DMS153 treated with DMSO at 0.1 percent for 48 hours (cell line): ENCODE results near the gene C6orf62.
A peak's percentile ranks its signal among the peaks of the same experiment; 100 is the strongest.
"Not testable (repeated sequence)": the region's sequence is repeated elsewhere in the genome, so short reads cannot be mapped to it uniquely, and the experiment has no call there.

Source experiments
- DNase-seq: peaks from one replicate; lab custom pipeline; 2025; ENCODE audit not compliant: unreplicated experiment; lab: John Stamatoyannopoulos, UW

Gene C6orf62

DNA sequence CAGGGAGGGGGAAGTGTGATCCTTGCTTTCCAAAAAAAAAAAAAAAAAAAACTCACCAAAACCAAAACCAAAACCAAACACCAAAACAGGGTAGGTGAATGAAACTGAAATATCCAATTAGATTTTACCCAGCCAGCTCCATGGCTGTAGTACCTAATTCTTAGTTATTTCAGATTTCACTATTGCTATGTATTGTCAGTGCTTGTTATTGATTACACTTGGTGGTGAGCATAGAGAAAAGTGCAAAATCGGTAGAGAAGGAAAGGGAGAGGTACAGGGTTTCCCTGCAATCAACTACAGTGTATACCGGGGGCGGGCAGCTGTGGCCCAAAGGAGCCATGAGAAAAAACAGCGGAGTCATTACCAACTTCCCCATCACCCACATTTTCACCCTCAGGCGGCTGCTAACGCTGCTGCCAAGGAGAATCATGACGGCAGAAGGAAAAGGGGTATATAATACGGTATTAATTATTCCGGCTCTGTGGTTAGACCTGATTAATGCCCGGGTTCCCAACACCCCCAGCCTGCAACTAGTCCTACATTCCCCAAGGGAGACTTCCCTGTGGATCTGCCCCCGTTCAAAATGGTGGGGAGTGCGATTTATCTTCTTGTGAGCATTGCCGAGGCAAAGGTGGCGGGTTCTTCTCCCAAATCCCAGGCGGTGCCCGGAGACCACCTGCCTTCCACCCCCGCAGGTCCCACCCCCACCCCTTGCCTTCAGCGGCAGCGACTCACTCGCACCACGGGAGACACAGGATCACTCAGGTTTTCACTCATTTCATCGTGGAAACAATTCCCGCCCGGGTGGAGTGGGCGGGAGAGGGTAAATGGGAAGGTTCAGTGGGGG lies at the start of gene C6orf62:
Gene C6orf62 (minus strand): TSS at position 30 of the 847 bp plus-strand sequence. CDS start 486 bp downstream, outside the sequence.
- no peak for DNase-seq

DNA sequence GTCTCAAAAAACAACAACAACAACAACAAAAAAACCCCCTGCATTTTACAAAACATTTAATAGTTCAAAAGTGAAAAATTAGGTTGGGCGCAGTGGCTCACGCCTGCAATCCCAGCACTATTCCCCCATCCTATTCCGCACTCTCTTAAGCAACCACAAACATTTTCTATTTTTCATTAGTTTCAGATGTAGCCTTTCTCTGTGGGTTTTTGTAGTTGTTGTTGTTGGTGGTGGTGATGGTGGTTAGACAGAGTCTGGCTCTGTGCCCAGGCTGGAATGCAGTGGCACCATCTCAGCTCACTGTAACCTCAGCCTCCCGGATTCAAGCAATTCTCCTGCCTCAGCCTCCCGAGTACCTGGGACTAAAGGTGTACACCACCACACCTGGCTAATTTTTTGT lies 49.4 kb upstream of the C6orf62 start:
- DNase-seq: no peak

DNA sequence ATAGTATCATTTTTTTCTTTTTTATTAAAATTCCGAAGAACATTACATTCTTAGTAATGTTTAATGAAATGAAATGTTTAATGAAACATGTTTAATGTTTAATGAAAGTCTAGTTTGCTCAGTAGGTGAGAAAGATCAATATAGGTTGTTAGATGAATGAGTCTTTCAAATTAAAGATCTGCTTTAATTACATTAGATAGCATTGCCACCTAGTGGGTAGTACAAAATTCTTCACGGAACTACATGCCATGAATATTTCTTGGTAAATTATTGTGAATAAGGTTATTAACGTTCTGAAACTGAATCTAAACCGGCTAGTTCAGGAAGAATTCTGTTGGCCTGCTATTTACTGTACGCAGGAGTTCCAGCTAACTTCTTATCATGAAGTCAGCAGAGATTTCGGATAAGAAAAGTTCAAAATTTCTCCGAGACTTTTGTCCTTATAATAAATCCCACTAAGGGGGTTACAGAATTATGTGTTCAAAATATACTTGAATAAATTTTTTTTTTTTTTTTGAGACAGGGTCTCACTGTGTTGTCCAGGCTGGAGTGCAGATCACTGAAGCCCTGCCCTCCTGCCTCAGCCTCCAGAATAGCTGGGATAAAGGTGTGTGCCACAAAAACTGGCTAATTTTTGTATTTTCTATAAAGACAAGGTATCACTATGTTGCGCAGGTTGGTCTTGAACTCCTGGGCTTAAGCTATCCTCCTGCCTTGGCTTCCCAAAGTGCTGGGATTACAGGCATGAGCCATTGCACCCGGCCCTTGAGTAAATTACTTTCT lies 47.9 kb upstream of the C6orf62 start:
- peak; percentile 10 for DNase-seq

DNA sequence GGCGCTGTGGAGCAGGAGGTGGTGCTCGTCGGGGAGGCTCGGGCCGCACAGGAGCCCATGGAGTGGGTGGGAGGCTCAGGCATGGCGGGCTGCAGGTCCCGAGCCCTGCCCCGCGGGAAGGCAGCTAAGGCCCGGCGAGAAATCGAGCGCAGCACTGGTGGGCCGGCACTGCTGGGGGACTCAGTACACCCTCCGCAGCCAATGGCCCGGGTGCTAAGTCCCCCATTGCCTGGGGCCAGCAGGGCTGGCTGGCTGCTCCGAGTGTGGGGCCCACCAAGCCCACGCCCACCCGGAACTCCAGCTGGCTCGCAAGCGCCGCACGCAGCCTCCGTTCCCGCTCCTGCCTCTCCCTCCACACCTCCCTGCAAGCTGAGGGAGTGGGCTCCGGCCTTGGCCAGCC lies 47.0 kb upstream of the C6orf62 start:
- DNase-seq: not testable (repeated sequence)

DNA sequence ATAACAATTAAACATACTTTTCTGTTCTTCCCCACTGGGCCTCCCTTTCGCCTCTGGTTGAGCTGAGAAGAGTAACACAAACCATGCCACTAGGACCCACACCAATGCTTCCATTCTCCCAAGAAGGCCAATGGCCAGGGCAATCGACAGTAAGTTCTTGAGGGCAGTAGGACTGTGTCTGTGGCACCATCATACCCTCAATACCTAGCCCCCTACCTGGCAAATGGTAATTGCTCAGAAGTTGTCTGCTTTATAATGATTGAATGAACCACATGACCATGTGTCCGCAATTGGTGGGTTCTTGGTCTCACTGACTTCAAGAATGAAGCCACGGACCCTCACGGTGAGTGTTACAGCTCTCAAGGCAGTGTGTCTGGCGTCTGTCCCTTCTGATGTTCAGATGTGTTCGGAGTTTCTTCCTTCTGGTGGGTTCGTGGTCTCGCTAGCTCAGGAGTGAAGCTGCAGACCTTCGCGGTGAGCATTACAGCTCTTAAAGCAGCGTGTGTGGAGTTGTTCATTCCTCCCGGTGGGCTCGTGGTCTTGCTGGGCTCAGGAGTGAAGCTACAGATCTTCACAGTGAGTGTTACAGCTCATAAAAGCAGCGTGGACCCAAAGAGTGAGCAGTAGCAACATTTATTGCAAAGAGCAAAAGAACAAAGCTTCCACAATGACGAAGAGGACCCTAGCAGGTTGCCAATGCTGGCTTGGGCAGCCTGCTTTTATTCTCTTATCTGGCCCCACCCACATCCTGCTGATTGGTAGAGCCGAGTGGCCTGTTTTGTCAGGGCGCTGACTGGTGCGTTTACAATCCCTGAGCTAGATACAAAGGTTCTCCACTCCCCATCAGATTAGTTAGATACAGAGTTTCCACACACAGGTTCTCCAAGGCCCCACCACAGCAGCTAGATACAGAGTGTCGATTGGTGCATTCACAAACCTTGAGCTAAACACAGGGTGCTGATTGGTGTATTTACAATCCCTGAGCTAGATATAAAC lies 46.2 kb upstream of the C6orf62 start:
- not testable (repeated sequence) for DNase-seq

DNA sequence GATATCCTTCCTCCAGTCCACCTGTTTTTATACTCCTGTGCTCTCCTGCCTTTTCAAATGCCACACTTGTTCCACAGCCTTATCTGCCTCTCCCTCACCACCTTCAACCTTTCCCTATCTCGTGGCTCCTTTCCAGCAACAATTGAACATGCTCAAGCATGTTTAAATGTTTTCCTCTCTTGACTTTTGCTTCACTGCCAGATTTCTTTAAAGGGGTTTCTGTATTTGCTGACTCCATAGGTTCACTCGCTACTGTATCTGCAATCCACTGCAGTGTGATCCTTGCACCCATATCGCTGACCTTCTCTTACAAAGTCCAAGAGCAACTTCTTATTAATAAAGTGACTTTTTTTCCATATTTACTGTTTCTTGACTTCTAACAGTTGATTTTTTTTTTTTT lies 44.6 kb upstream of the C6orf62 start:
- DNase-seq: peak; percentile 6

DNA sequence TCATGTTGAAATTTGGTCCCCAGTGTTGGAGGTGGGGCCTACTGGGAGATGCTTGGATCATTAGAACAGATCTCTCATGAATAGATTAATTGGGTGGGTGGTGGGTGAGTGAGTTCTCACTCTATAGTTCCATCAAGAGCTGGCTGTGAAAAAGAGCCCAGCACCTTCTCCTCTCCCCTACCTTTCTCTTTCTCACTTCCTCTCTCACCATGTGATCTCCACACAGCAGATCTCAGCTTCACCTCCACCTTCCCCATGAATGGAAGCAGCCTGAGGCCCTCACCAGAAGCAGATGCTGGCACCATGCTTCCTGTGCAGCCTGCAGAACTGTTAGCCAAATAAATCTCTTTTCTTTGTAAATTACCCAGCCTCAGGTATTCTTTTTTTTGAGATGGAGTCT lies 42.9 kb upstream of the C6orf62 start:
- no peak for DNase-seq

DNA sequence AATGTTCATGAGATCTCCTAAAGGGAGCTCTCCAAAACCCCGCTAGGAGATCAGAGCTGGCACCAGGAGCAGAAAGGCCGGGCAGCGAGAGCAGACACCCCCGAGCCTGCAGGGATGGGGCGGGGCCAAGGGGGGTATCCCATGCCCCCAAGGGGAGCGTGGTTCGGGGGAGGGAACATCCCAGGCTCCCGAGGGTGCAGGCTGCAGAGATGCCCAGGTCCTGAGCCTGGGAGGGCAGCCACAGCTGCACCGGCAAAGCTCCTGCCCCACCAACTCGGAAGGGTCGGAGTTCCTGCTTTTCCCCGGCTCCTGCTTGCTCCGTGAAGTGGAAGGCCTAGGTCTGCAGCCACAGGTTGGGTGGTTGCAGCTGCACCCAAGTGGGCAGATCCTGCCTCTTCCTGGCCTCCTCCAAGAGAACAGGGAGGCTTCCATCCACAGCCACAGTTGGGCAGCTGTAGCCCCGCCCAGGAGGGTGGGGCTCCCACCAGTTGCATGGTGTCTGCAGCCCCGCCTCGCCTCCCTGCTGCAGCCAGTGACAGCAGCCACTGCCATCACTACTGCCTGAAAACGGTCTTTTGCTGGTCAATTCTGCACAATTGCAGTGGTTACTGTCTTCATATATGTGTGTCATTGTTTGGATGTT lies 42.4 kb upstream of the C6orf62 start:
- no peak for DNase-seq

DNA sequence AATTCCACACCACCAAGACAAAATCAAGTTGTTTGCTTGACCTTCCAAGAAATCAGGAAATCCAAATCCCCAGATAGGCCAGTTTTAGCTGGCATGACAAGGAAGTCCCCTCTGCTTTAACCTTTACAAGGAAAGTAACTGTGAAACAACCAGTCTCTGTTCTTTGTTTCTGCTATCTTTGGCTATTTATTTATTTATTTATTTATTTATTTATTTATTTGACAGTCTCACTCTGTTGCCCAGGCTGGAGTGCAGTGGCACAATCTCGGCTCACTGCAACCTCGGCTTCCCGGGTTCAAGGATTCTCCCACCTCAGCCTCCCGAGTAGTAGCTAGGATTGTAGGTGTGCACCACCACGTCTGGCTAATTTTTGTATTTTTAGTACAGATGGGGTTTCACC lies 41.3 kb upstream of the C6orf62 start:
- DNase-seq: no peak

DNA sequence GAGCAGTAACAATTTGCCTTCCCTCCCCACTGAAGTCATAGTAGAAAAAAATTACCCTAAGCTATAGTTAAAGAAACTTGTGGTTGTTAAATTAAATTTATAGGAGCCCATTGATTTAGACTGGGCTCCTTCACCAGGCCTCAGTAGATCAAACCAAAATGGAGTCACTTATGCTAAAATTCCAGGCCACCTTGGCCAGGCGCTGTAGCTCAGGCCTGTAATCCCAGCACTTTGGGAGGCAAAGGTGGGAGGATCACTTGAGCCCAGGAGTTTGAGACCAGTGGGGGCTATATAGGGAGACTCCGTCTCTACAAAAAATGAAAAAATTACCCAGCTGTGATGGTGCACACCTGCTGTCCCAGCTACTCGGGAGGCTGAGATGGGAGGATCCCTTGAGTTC lies 40.8 kb upstream of the C6orf62 start:
- no peak for DNase-seq

DNA sequence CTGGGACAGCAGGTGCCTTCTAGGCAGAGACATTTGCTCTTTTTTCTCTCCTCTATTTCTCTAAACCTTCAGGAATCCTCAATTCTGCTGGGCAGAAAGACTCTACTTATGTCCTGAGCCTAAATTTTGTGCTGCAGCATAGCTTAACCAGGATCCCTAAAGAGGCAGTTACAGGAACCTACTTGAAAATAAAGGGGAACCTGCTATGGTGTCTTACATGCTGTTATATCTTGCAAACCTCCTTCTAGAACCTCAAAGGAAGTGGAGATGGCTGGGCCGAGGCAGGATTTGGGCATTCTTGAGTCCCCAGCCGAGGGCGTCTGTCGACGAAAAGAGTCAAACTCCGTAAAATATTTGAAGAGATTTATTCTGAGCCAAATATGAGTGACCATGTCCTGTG lies 38.7 kb upstream of the C6orf62 start:
- no peak for DNase-seq

DNA sequence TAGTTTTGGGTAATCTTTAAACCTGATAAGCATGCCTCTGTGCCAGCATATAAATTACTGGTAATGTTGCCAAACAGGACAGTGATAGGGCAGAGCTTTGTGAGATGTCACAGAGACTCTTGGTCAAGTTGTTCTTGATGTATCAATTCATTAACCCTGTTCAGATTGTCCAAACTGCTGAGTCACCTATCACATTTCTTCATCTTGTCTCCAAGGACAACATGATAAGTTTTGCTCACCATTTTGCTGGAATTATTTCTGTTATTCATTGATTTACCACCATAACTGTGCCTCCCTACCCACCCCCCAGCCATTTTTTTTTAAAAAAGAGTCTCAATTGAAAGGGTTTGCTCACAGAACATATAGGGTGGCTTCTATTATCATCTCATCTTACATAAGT lies 36.3 kb upstream of the C6orf62 start:
- no peak for DNase-seq

DNA sequence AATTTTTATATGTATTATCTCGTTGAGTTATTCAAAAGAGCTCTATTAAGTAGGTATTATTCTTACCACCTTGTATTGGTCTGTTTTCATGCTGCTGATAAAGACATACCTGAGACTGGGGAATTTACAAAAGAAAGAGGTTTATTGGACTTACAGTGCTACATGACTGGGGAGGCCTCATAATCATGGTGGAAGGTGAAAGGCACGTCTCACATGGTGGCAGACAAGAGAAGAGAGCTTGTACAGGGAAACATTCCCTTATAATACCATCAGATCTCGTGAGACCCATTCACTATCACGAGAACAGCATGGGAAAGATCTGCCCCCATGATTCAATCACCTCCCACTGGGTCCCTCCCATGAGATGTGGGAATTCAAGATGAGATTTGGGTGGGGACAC lies 35.4 kb upstream of the C6orf62 start:
- DNase-seq: not testable (repeated sequence)

DNA sequence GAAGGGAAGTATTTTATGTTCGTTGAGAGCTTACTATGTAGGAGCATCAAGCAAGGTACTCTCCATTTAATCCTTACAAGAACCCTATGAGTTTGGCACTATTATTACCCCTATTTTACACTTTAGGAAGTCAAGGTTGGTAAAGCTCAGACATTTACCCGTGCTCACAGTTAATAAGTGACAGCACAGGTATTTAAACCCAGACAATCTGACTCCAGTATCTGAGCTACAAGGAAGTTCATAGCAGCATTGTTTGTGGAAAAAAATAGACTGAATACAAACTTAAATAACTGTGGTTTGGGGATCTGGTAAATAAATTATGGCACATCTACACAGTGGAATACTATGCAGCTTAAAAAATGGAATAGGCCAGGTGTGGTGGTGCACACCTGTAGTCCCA lies 34.6 kb upstream of the C6orf62 start:
- no peak for DNase-seq

DNA sequence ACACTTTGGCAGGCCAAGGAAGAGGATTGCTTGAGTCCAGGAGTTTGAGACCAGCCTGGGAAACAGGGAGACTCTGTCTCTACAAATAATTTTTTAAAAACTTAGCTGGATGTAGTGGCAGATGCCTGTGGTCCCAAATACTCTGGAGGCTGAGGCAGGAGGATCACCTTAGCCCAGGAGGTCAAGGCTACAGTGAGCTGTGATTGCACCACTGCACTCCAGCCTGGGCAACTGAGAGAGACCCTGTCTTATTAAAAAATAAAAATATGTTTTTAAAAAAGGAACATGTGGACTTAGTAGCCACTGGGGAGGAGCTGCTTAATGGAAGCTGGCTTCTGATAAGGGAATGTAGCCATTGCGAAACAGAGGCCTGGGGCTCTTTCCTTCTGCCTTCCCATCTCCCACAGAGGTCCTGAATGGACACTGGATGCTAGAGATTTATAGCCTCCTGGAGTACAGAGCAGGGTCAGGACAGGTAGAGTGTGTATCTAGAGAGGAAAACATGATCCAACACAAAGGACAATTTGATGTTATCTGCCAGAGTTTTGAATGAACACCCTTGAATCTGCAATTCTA lies 34.1 kb upstream of the C6orf62 start:
- DNase-seq: no peak

DNA sequence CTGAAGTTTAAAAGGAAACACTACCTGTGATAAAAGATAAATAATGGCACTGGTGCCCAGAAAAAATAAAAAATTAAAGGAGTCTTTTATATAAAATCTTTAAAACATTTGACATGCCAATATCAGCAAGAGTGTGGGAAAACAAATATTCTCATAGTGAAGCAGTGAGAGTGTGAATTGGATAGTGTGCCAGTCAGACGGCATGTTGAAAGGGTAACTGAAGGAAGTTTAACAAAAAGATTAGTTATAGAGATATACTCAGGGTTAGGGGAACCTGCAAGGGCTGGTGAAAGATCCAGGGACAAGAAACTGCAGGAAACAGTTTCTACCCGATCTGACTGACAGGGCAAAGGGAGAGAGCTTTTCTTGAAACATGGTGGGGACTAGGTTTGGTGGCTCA lies 33.5 kb upstream of the C6orf62 start:
- no peak for DNase-seq

DNA sequence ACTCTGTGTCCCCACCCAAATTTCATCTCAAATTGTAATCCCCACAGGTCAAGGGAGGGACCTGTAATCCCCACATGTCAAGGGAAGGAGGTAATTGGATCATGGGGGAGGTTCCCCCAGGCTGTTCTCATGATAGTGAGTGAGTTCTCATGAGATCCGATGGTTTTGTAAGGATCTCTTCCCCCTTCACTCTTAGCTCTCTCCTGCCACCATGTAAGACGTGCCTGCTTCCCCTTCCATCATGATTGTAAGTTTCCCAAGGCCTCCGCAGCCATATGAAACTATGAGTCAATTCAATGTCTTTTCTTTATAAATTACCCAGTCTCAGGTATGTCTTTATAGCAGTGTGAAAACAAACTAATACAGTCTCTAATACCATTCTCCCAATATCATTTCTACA lies 31.9 kb upstream of the C6orf62 start:
- DNase-seq: not testable (repeated sequence)

DNA sequence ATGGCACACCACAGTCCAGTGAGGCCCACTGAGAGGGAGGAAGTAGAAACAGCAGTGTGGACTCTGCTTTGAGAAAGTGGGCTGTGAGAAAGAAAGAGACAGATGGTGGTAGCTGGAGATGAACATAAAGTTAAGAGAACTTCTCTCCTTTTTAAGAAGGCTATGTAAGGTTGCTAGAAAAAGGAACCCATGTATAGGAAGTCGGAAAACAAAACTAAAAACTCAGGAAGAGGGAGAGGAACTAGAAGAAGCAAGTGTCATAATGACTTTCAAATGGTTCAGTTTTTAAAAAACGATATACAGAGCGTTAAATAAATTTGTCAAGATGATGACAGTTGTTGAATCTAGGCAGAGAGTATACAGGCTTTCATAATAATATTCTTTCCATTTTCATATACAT lies 30.3 kb upstream of the C6orf62 start:
- no peak for DNase-seq

DNA sequence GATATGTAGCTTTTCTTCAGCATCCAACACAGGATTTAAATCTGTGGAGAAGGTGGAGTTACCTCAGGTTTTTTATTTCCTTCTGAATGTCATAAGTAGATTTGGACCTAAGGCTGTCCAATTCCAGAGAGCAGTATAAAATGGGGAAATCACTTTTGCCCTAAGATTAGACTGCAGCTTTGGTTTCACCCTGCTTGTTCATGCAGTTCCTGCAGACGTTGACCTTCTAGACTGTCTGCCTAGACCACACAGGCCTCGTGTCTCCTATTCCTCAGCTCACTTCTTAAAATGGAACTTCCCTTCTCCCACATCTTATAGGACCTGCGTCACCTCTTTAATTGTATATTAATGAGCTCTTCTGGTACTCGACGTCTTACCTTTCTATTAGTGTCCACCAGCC lies 26.0 kb upstream of the C6orf62 start:
- DNase-seq: no peak

DNA sequence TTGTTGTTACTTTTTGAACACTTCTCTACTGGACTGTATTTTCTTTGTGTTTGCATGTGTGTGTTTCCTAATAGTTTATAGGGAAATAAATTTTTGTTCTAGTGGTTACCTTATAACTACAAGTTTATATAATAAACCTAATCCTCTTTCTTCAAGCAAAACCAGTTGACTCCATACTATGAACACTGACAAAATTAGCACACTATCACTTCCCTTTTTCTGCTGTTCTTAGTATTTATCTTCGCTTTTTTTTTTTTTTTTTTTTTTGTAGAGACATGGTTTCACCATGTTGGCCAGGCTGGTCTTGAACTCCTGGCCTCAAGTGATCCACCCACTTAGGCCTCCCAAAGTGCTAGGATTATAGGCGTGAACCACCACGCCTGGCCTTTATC lies 25.0 kb upstream of the C6orf62 start:
- DNase-seq: no peak
